ENCODE results near the gene SUPT16H. TPM values are rescaled to one million over a fixed set of nuclear protein-coding genes. Genes with fewer than 3 reads are reported as not detected.
"Not testable (repeated sequence)": the region's sequence is repeated elsewhere in the genome, so short reads cannot be mapped to it uniquely, and the experiment has no call there.

SUPT16H gene
- total RNA-seq, 1 donor from 2014 or later: 74.9 TPM

DNA sequence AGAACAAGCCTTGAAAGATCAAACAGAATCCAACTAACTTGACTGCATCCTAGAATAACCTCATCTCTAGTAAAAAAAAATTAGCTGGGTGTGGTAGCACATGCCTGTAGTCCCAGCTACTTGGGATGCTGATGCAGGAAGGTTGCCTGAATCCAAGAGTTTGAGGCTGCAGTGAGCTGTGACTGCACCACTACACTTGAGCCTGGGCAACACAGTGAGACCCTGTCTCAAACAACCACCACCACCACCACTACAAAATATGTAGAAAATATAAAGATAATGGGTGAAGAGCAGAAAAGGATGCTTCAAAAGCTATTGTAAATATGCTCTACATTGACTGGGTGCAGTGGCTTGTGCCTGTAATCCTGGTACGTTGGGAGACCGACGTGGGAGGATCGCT is 27.3 kb downstream of the SUPT16H start:
- no peak for DNase-seq

DNA sequence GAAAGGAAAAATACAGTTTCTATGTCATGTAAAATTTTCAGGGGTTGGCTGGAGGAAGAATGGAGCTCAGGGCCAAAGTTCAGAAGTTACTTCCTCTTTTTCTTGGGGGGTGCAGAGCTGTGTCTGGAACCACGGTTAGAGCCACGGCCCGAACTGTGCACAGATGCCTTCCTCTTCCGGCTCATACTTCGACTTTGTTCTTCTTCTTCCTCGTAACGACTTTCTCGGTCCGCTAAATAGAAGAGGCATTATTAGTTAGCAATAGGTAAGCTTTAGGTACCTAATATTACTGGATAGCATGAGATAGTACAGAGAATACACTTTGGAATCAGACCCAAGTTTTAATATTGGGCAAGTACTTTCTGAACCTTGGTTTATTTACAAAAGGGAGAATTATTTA is 31.2 kb downstream of the SUPT16H start:
- no peak for DNase-seq

DNA sequence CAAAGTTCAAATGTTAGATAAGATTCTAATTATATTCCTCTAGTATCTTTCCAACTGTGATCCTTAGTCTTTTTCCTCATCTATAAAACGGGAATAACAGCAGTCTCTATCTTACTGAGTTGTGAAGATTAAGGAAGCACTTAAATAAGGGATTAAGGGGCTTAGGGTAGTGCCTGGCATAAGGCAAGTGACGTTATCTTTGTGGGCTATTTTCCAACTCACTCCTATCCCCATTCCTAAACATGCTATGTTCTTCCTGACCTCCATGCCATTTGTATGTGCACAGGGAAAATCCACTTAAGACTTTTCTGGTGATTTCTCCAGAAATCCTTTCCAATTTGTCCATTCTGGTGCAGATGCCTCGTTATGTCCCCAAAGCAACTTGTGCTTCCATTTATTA is 33.3 kb downstream of the SUPT16H start:
- DNase-seq: no peak

DNA sequence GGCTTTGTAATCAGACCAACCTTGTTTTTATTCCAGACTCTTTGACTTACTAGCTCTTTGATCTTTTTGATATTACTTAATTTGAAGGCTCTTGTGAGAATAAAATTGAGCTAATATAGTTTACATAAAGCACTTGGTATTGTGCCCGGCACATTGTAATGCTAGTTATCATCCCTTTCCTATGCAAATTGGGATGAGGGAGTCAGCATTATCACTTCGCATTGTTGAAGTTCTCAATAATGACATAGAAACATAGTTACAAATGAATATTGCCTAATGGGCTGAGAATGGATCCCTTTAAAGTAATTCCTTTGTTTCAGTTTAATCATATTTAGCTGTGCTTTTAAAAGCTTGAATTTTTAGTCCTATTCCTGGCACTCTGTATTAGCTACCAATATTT is 36.6 kb downstream of the SUPT16H start:
- no peak for DNase-seq

DNA sequence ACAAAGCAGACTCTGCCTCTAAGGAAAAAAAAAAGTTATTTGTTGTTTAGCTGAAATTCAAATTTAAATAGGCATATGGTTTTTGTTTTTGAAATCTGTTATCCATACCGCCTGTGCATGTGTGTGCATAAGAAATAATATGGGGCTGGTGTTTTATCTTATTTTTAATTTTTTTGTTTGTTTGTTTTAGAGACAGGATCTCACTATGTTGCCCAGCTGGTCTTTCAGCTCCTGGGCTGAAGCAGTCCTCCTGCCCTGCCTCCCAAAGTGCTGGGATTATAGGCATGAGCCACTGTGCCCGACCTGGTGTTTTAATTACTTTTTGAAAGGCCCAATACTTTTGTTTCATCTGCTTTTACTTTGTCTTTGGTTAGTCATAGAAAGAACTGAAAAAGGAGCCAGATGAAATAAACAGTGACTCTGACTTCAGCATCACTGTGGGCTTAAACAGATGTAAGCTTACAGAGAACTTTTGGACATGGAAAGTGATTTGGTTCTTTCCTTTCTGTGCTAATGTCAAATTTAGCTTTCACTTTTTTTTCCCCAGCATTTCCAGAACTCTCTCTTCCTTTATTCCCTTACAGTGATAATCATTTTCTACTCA is 37.2 kb downstream of the SUPT16H start:
- no peak for DNase-seq

DNA sequence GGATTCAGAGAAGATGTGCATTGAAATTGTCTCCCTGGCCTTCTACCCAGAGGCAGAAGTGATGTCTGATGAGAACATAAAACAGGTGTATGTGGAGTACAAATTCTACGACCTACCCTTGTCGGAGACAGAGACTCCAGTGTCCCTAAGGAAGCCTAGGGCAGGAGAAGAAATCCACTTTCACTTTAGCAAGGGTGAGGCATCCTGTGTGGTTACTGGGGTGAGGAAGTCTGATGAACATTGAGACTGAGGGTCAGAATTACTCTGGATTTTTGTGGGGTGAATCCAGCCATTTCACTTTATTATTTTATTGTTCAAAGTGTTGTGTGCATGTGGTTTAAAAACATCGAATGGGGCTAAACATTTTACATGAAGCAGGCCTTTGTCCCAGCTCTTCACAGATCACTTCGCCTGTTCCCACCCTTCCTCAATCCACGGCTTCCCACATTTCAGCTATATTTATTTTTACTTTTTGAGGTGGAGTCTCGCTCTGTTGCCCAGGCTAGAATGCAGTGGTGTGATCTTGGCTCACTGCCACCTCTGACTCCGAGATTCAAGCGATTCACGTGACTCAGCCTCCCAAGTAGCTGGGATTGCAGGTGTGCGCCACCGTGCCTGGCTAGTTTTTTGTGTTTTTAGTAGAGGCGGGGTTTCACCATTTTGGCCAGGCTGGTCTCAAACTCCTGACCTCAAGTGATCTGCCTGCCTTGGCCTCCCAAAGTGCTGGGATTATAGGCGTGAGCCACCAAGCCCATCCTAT is 40.6 kb downstream of the SUPT16H start:
- no peak for DNase-seq

DNA sequence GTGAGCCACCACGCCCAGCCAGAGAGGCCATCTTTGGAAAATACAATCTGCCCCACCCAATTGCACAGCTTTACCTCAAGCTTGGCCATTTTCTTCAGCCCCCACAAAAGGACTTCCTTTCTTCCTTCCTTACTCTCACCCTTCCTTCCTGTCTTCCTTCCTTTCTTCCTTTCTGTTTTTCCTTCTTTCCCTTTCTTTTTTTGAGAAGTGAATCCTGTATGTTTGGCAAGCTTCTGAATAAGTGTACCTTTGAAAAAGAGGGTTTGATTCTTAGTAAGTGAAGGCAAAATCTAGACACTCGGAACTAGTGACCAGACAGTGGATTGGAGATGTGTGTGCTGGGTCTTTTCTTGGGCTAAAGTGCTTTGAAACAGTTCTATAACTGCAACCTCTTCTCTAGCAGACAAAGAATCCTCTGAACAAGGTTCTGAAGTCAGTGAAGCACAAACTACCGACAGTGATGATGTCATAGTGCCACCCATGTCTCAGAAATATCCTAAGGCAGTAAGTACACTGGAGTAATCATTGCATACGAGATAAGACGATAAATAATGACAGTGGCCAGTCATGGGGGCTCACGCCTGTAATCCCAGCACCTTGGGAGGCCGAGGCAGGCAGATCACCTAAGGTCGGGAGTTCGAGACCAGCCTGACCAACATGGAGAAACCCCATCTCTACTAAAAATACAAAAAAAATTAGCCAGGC is 49.5 kb downstream of the SUPT16H start:
- DNase-seq: no peak

DNA sequence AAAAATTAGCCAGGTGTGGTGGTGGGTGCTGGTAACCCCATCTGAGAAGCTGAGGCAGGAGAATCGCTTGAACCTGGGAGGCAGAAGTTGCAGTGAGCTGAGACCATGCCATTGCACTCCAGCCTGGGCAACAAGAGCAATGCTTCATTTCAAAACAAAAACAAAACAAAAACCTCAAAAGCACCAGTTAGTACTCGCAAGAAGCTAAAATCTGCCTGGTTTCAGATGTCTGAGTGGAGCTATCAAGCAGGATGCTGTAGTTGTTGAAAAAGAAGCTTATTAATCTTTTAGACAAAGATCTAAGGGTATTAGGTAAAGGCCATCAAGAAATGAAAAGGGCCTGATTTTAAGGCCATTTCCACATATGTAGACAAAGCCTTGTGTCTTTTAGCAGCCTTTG is 50.9 kb downstream of the SUPT16H start:
- DNase-seq: no peak

DNA sequence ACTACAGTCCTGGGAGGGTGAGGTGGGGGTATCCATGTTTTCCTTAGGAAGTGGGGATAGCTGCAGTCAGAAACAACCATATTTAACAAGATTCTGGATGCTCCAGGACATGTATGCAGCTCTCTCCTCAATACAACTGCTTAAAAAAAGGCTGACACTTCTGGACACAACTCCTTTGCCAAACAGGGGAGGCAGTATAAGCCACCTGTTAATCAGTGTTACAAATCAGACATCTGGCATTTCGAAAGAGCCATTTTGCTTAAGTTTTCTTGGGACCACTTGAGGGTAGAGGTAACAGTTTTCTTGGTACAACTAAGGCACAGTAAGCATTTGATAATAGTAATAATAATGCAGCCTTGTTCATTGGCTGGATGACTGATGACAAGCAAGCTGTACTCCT is 56.8 kb downstream of the SUPT16H start:
- no peak for DNase-seq

DNA sequence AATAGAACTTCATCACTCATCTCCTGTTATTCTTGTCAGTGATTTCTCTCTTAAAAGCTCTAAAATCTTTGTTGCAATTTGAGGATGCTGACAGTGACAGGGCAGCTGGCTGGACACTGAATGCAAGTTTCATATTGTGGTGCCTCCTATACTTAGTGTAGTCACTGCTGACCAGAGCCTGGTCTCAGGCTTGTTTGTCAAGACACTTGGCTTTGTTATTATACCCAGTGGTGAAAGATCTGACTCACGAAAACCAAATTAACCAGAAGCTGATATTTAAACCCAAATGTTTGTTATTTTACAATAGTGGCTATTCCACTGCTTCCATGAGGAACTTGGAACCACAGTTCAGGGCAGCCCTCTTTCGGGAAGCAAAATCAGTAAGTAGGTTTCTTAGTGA is 61.1 kb downstream of the SUPT16H start:
- no peak for DNase-seq

DNA sequence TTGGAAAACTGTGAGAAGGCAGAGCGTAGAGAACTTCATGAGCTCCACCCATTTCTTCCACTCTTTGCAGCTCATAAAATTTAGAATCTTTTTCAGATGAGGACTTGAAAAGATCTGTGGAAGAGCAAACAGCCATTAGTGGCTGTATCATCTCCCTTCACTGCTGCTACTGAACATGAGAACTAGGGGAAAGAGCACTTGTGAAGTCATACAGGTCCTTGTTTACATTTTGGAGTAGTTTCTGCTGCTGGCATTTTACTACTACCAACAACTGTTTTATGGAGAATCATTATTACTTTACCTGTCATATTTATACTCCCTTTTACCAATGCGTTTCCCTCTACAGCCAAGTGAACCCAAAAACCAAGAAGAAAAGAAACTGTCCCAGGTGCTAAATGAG is 62.9 kb downstream of the SUPT16H start:
- DNase-seq: no peak

DNA sequence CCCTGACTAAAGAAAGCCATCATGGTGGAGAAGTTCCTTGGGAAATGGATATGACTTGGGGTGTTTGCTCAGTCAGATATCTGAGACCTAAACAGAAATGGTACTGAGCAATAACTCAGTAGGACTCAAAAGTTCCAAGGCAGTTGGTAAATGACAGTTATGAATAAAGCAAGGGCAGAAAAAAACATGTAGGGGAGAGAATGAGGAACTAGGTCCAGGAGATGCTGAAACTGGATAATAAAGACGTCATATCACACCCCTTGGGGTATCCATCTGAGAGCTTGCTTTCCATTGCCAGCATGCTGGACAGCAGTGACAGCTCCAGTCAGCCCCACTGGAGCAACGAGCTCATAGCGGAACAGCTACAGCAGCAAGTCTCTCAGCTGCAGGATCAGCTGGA is 66.4 kb downstream of the SUPT16H start:
- DNase-seq: no peak

DNA sequence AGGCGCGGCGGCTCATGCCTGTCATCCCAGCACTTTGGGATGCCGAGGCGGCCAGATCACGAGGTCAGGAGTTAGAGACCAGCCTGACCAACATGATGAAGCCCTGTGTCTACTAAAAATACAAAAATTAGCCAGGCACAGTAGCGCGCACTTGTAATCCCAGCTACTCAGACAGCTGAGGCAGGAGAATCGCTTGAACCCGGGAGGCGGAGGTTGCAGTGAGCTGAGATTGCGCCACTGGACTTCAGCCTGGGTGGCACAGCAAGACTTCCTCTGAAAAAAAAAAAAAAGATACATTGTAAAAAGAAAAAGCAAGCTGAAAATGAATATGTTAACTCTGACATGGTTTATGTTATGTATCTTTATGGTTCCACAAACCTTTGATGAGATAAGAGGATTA is 70.3 kb downstream of the SUPT16H start:
- DNase-seq: no peak

DNA sequence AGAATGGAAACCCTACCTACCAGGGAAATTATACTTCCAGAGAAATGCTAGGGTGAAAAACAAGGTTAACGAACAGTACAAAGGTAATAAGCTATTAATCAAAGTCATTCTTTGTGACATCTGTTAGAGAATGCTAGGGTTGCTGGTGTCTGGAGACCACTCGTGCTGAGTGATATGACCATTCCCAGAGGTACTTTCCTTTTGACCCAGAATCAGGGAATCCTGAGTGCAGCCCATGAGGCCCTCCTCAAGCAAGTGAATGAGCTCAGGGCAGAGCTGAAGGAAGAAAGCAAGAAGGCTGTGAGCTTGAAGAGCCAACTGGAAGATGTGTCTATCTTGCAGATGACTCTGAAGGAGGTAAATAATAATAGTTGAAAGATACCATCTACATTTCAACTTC is 72.2 kb downstream of the SUPT16H start:
- no peak for DNase-seq

DNA sequence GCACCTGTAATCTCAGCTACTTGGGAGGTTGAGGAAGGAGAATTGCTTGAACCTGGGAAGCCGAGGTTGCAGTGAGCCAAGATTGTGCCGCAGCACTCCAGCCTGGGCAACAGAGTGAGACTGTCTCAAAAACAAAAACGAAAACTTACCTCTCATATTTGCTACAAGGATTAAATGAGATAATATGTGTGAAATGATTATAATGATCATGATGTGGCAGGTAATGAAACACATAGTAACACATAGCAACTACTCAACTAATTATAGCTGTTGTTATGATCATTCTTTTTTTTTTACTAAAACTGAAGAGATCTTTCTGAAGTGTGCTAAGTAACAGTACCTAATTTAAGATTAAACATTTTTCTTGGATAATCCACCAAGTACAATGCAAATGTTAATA is 73.9 kb downstream of the SUPT16H start:
- no peak for DNase-seq

DNA sequence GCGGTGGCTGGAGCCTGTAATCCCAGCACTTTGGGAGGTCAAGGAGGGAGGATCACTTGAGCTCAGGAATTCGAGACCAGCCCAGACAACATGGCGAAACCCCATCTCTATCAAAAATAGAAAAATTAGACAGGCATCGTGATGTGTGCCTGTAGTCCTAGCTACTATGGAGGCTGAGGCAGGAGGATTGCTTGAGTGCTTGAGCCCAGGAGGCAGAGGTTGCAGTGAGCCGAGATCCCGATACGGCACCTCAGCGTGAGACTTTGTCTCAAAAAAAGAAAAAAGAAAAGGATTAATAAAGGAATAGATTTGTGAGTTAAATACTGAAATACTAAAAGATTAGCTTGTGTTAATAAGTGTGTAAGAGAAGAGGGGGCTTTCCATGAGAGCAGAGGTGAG is 74.6 kb downstream of the SUPT16H start:
- no peak for DNase-seq

DNA sequence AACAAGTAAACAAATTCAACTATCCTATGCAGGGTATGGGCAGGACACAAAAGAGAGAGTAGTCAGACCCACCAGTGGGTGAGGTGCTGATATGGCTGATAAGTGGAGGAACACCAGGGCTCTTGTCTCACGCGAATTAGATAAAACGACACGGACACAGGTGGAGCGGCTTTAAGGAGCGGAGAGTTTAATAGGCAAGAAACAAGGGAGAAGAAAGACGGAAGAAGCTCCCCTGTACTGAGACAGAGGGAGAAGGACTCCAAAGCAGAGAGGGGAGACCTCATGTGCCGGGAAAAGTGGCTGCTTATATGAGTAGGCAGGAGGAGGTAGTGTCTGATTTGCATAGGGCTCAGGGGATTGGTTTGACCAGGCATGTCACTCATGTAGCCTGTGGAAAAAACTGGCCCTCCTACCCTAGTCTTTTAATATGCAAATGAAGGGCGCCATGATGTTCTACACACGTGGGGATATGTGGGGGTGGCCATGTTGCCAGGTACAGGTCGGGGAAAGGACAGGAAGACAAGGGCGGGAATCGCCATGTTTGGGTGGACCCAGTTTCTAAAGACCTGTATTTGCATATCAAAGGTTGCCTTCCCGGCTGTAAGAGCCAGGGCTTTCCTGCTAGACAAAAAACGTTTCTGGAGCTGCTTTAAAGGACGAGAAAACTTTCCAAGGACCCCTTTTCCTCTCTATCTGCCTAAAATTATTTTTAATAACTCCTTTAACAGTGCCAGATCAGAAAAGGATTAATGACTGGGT is 75.2 kb downstream of the SUPT16H start:
- DNase-seq: peak; percentile 86

DNA sequence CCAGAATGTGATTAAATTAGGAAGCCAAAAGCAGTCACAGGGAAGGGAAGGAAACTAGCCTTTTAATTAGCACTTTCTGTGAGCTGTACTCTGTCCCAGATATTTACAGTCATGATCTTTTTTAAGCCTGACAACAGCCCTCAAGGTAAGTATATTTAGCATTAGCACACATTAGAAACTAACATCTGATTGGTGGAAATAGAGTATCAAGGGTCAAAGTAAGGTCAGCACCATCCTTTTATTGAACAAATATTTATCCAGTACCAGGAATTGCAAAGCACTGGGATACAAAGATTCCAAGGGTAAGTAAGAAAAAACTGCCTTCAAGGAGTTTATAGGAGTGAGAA is 75.7 kb downstream of the SUPT16H start:
- DNase-seq: no peak

DNA sequence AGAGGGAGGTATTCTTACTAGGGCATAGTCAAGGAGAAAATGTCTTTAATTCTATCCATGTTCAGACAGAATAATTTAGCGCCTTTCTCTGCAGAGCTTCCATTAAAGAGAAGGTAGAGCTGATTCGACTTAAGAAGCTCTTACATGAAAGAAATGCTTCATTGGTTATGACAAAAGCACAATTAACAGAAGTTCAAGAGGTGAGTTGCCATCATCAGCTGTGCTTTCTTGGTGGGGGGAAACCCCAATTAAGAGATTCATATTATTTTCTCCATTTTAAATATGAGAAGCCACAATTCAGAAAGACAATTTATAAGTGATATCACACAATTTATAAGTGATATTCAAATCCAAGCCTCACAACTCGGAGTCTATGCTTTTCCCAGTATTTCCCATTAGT is 76.2 kb downstream of the SUPT16H start:
- DNase-seq: no peak

DNA sequence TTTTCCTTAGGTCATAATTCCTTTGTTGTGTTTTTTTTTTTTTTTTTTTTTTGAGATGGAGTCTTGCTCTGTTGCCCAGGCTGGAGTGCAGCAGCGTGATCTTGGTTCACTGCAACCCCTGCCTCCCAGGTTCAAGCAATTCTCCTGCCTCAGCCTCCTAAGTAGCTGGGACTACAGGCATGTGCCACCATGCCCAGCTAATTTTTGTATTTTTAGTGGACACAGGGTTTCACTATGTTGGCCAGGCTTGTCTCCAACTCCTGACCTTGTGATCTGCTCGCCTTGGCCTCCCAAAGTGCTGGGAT is 81.0 kb downstream of the SUPT16H start:
- DNase-seq: not testable (repeated sequence)

DNA sequence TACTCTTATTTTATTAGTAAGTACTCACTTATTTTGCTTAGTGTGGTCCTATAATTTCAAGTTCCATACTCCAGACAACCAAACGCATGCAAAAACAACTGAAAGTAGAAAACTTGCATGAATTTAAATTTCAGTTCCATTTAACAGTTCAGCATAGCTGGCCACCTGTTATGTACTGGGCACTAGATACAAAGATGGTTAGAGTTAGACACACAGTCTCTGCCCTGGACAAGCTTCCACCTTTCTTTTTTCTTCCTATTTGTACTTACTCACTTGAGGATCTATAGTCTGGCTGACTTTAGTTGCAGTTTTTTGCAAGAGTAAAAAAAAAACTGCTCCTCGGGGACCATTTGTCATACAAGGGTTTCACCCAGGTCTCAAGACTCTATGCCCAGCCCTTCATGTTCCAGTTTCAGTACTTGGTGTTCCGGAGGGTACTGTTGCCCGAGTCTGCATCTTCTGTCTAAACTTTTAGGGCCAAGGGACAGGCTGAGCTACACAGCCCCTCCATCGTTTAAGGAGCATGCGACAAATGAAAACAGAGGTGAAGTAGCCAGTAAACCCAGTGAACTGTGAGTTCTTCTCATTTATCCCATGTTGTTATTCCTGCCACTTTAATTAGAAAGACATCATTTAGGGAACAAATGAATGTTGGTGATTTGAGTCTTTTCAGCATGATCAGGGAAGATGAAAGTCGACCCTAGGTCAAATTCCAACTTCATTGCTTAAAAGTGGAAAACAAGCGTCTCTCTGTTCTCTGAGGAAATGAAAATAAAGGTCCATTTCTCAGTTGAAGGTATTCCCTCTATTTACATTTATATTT is 81.6 kb downstream of the SUPT16H start:
- no peak for DNase-seq
